DMS114 treated with DMSO at 0.1 percent for 48 hours (cell line): ENCODE data around the gene OR1I1.

Source experiments
- DNase-seq: peaks from one replicate; lab custom pipeline; 2025; ENCODE audit not compliant: unreplicated experiment; lab: John Stamatoyannopoulos, UW

OR1I1 gene

GRCh38 chr19:15116856-15117255, 34.8 kb downstream of the OR1I1 start:
- DNase-seq = no peak

- DNase-seq = no peak
Measured at GRCh38 chr19:15118248-15118647, 36.2 kb downstream of the OR1I1 start.

- DNase-seq = no peak
Measured at GRCh38 chr19:15118789-15119494, 36.9 kb downstream of the OR1I1 start.

GRCh38 chr19:15120135-15121026, 38.4 kb downstream of the OR1I1 start:
- DNase-seq = no peak

GRCh38 chr19:15122331-15123030, 40.5 kb downstream of the OR1I1 start:
- no peak for DNase-seq

- no peak for DNase-seq
Measured at GRCh38 chr19:15123031-15123890, 41.2 kb downstream of the OR1I1 start.

GRCh38 chr19:15123900-15124299, 41.9 kb downstream of the OR1I1 start:
- no peak for DNase-seq

- no peak for DNase-seq
Measured at GRCh38 chr19:15124572-15125231, 42.7 kb downstream of the OR1I1 start.

GRCh38 chr19:15125232-15126067, 43.4 kb downstream of the OR1I1 start:
- DNase-seq = peak; percentile 90

- DNase-seq = no peak
Measured at GRCh38 chr19:15126131-15126910, 44.3 kb downstream of the OR1I1 start.

- no peak for DNase-seq
Measured at GRCh38 chr19:15128162-15128770, 46.3 kb downstream of the OR1I1 start.

GRCh38 chr19:15129856-15130585, 48.0 kb downstream of the OR1I1 start:
- DNase-seq = no peak

- DNase-seq = no peak
Measured at GRCh38 chr19:15136234-15136954, 54.4 kb downstream of the OR1I1 start.

- DNase-seq = no peak
Measured at GRCh38 chr19:15137777-15138176, 55.8 kb downstream of the OR1I1 start.

- DNase-seq = no peak
Measured at GRCh38 chr19:15138427-15138826, 56.4 kb downstream of the OR1I1 start.

GRCh38 chr19:15141143-15141542, 59.1 kb downstream of the OR1I1 start:
- DNase-seq = no peak

- DNase-seq = no peak
Measured at GRCh38 chr19:15142313-15142712, 60.3 kb downstream of the OR1I1 start.
